T-helper 1 cell treated with Interleukin-12 subunit alpha and Interleukin-12 subunit beta and Interleukin-4 antibody, amounts not matched to agents 30 μg/mL and 1 μg/mL, for 36 hours (primary cell): ENCODE measurements around the gene CAD.

Experiments
- H3K27ac Mint-ChIP-seq: one replicate; pipeline ENCODE4 v1.8.0; 2021; ENCODE audit warnings: mild to moderate bottlenecking, mixed read lengths
- H3K27me3 Mint-ChIP-seq: one replicate; pipeline ENCODE4 v1.8.0; 2021; ENCODE audit warnings: low read depth, mixed read lengths
- H3K36me3 Mint-ChIP-seq: one replicate; pipeline ENCODE4 v1.8.0; 2021; ENCODE audit warnings: low read depth, mixed read lengths
- H3K4me1 Mint-ChIP-seq: one replicate; pipeline ENCODE4 v1.8.0; 2021; ENCODE audit warnings: low read depth, mixed read lengths
- H3K4me3 Mint-ChIP-seq: one replicate; pipeline ENCODE4 v1.8.0; 2021; ENCODE audit warnings: mild to moderate bottlenecking, moderate library complexity, mixed read lengths
- H3K9me3 Mint-ChIP-seq: one replicate; pipeline ENCODE4 v1.8.0; 2021; ENCODE audit warnings: mixed read lengths

Gene CAD

DNA sequence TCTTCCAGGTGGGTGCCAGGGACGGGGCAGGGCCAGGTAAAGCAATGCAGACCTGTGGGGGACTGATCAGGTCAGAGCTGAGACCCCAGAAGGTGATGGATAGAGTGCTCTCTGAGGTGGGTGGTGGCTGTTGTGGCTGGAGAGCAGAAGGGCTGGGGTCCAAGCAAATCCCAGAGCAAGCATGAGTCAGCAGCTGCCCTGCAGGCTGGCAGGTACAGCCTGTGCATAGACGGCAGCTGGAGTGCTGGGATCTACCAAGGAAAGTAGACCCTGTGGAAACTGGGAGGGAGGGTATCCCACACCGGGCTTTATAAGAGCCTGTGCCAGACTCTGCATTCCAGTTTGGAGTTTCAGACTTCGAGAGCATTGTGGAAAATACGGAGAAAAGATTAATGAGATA, 65.7 kb downstream of the CAD start:
- no peak overlapping the region for H3K4me3 Mint-ChIP-seq
- no peaks in the 10 kb centered on the region for H3K36me3 Mint-ChIP-seq
- H3K27me3 Mint-ChIP-seq: peaks cover 39% of the 10 kb centered on the region
- H3K27ac Mint-ChIP-seq: no peak overlapping the region
- peaks cover 3% of the 10 kb centered on the region for H3K4me1 Mint-ChIP-seq
- no peaks in the 10 kb centered on the region for H3K9me3 Mint-ChIP-seq

DNA sequence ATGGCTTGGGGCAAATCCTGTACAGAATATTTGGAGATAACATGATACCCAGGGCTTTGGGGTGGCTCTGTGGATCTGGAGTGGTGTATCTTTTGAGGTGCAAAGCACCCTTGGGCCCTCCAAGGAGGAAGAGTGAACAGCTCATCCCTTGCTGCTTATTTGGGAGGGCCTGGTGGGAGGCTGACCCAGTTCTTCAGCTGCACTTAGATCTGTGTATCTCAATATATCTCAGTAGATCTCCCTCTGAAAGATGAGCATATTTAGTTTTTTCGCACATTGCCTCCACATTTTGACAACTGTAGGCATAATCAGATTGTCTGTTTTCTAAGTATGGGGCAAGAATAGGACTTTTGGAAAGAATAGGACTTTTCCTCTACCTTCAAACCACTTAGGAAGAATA, 67.8 kb downstream of the CAD start:
- H3K4me3 Mint-ChIP-seq: no peak overlapping the region
- H3K4me1 Mint-ChIP-seq: peaks cover under 1% of the 10 kb centered on the region
- peaks cover 48% of the 10 kb centered on the region for H3K27me3 Mint-ChIP-seq
- no peaks in the 10 kb centered on the region for H3K36me3 Mint-ChIP-seq
- H3K9me3 Mint-ChIP-seq: no peaks in the 10 kb centered on the region
- H3K27ac Mint-ChIP-seq: no peak overlapping the region

DNA sequence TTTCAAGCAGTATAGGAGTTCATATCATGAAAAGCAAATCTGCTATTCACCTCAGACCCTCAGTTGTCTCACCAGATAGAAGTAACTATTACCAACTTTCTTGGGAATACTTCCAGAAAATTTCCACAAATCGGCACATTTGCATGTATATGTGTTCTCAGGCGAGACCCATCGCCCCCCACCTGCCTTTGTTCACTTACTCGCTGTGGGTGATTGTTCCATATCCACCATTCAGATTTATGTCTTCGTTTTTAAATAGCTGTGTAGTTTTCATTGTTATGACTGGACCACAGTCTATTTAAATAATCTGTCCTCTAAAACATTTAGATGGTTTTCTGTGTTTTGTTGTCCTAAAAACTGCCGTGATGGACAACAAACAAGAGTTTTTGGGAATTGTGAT, 68.3 kb downstream of the CAD start:
- Mint-ChIP-seq H3K36me3 (no peaks in the 10 kb centered on the region), H3K27ac (no peak overlapping the region), H3K4me1 (no peaks in the 10 kb centered on the region), H3K4me3 (no peak overlapping the region), H3K27me3 (peaks cover 48% of the 10 kb centered on the region), H3K9me3 (no peaks in the 10 kb centered on the region)

DNA sequence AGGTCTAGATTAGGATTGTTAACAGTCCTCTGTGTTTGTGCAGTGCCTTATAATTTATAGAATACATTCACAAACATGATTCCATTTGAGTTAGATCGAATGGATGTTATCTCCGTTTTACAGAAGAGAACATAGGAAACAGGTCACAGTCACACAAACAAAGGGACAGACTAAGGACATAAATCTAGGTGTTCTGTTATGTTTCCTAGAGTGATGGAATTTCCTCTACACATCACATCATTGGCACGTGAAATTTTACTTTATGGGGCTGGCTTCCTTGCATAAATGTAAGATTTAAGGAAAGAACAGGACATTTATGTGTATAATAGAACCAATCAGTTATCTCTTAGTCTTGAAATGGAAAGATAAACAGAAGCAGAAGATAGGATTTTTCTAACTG, 71.4 kb downstream of the CAD start:
- no peaks in the 10 kb centered on the region for H3K9me3 Mint-ChIP-seq

DNA sequence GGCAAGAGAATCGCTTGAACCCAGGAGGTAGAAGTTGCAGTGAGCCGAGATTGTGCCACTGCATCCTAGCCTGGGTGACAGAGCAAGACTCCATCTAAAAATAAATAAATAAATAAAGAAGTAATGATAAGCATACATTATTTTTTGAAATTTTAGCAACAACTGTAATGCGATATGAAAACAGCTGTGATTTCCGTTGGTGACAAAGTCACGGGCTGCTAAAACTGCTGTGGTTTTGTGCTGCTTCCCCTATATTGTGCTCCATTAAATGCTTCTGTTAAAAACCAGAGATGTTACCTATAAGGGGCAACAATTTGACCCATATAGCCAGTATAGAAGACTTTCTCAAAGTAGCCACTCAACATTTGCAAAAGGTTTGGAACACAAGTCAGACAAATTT, 73.4 kb downstream of the CAD start:
- Mint-ChIP-seq H3K9me3 (no peaks in the 10 kb centered on the region), H3K27me3 (peaks cover 46% of the 10 kb centered on the region), H3K4me1 (no peaks in the 10 kb centered on the region), H3K36me3 (no peaks in the 10 kb centered on the region), H3K4me3 (no peak overlapping the region), H3K27ac (no peak overlapping the region)

More for the DNA sequence above, 71.4 kb downstream of the CAD start:
- Mint-ChIP-seq H3K27me3 (peaks cover 51% of the 10 kb centered on the region), H3K4me3 (no peak overlapping the region), H3K27ac (no peak overlapping the region), H3K4me1 (no peaks in the 10 kb centered on the region), H3K36me3 (no peaks in the 10 kb centered on the region)

DNA sequence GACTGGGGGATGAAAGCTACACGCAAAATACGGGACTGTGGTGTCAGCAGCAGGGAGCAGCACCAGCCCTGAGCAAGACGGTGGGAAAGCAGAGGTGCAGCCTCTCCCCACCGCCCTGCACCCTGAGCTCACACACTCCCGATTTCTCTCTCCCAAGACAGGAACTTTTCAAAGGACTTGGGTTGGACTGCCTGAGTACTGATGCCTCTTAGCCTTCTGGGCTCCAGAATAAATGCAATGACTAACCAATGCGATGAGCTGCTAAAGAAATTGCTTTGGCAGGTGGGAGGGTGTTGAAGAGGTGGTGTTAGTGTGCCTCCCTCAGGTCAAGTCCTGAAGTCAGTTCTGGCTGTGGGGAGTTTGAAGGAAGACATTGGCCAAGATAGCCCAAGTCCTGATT, 74.7 kb downstream of the CAD start:
- no peak overlapping the region for H3K4me3 Mint-ChIP-seq
- no peak overlapping the region for H3K27ac Mint-ChIP-seq
- H3K36me3 Mint-ChIP-seq: no peaks in the 10 kb centered on the region
- peaks cover 43% of the 10 kb centered on the region for H3K27me3 Mint-ChIP-seq
- no peaks in the 10 kb centered on the region for H3K9me3 Mint-ChIP-seq
- no peaks in the 10 kb centered on the region for H3K4me1 Mint-ChIP-seq
